Measurements from ENCODE around the gene SERPINB6.

- TF ChIP-seq YY1 (IDR thresholded peaks at IDR 0.05; ENCODE audit: low read depth) (no peak), CTCF (IDR thresholded peaks at IDR 0.05) (no peak), EP300 (IDR thresholded peaks at IDR 0.05; ENCODE audit: borderline replicate concordance in 1 of 2, low read depth in 1 of 2, low read length in 1 of 2) (no peak), RCOR1 (IDR thresholded peaks at IDR 0.05; ENCODE audit: low read length) (no peak), USF2 (IDR thresholded peaks at IDR 0.05; ENCODE audit: borderline replicate concordance, low read depth, low read length) (no peak), POLR2AphosphoS5 (IDR thresholded peaks at IDR 0.05; ENCODE audit: low read depth, low read length) (no peak)
These were observed 6.4 kb downstream of the SERPINB6 start for GRCh38 chr6:2964793-2965505.

All from SK-N-SH (cell line).